Measurements from ENCODE around the gene NEDD4L.

NEDD4L gene

DNA sequence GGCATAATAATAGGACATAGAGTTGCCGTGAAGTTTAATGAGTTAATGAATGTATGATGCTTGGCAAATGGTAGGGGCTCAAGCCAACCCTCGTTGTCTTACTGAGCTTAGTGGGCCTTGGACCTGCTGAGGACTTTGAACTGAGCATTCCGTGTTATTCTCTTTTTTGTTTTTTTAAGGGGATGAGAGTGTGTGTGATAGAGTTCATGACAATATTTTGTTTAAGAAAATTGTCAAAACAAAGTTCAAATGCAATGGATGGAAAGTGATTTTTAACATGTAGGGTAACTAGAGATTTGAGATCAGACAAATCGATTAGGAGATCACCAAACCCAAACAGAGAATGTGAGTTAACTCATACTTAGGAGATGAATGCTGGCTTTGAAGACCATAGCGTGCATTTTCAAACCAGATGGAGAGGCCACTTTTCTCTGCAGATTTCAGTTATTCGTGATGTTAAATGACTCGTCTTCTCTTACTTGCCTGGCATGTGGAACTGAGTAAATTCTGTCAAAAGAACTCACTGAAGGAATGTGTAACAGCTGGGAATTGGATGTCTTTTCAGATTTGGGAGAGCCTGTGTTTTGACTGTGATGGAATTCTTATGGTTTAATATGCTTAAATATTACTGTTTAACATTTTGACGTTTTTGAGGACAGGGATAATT lies 88.7 kb downstream of the NEDD4L start:
- H3K9me3 ChIP-seq (ENCODE audit: insufficient read depth, low read depth, low read length): no peaks in the 10 kb centered on the region
- no CpG with 5 or more reads among the region's 8 CpGs for WGBS (ENCODE audit: extremely low coverage, insufficient coverage, insufficient read length)
- no peak overlapping the region for H2AFZ ChIP-seq (ENCODE audit: insufficient read depth, low read length, poor library complexity)
- no peak overlapping the region for H2BK120ac ChIP-seq (ENCODE audit: insufficient read depth, low read length, poor library complexity)
- H2BK12ac ChIP-seq (ENCODE audit: low read length): no peak overlapping the region
- peaks cover 2 to 4% of the 10 kb centered on the region in 2 experiments for H3K4me1 ChIP-seq (ENCODE audit: control insufficient read depth in 1 of 2, insufficient read depth in 2 of 2, low read length in 2 of 2)
- no peak overlapping the region for H4K8ac ChIP-seq (ENCODE audit: low read depth, low read length)
- H3K4me2 ChIP-seq (ENCODE audit: low read length): no peak overlapping the region
- no peak overlapping the region for H4K12ac ChIP-seq (ENCODE audit: low read depth, low read length)
- DNase-seq: no peak
- no peaks in the 10 kb centered on the region for H3K36me3 ChIP-seq (ENCODE audit: control insufficient read depth in 1 of 2, insufficient read depth in 2 of 2, low read length in 2 of 2)
- H3K14ac ChIP-seq (ENCODE audit: low read length): no peak overlapping the region
- no peak overlapping the region for H3K23ac ChIP-seq (ENCODE audit: low read length)
- H2AK5ac ChIP-seq (ENCODE audit: low read length): no peak overlapping the region
- no peaks in the 10 kb centered on the region for H3K79me2 ChIP-seq (ENCODE audit: control insufficient read depth, insufficient read depth, low read length, poor library complexity)
- no peak overlapping the region for H3K18ac ChIP-seq (ENCODE audit: low read length)
- no peak overlapping the region for H3K9ac ChIP-seq (ENCODE audit: low read length)
- no peak overlapping the region for H3K4ac ChIP-seq (ENCODE audit: low read depth, low read length)
- no peak overlapping the region for H3K27ac ChIP-seq (ENCODE audit: low read depth, low read length)
- H3K79me1 ChIP-seq (ENCODE audit: low read length): peaks cover 3% of the 10 kb centered on the region
- H3K4me3 ChIP-seq (ENCODE audit: low read depth, low read length): no peak overlapping the region
- no peak overlapping the region for H4K91ac ChIP-seq (ENCODE audit: low read depth, low read length)
- no peaks in the 10 kb centered on the region for H3K27me3 ChIP-seq (ENCODE audit: insufficient read depth, low read length)
- no peak overlapping the region for H2BK5ac ChIP-seq (ENCODE audit: low read depth, low read length, poor library complexity)

GRCh38 chr18:58135183-58135641 lies 91.2 kb downstream of the NEDD4L start:
- H2BK12ac ChIP-seq (ENCODE audit: low read length): no peak overlapping the region
- H3K79me2 ChIP-seq (ENCODE audit: control insufficient read depth, insufficient read depth, low read length, poor library complexity): no peaks in the 10 kb centered on the region
- no peaks in the 10 kb centered on the region for H3K36me3 ChIP-seq (ENCODE audit: control insufficient read depth in 1 of 2, insufficient read depth in 2 of 2, low read length in 2 of 2)
- no peak overlapping the region for H3K4me3 ChIP-seq (ENCODE audit: low read depth, low read length)
- no peak overlapping the region for H3K14ac ChIP-seq (ENCODE audit: low read length)
- no peak overlapping the region for H3K27ac ChIP-seq (ENCODE audit: low read depth, low read length)
- H3K4me2 ChIP-seq (ENCODE audit: low read length): no peak overlapping the region
- no peak overlapping the region for H3K18ac ChIP-seq (ENCODE audit: low read length)
- peaks cover 3% of the 10 kb centered on the region for H3K79me1 ChIP-seq (ENCODE audit: low read length)
- DNase-seq: no peak
- H4K12ac ChIP-seq (ENCODE audit: low read depth, low read length): no peak overlapping the region
- H2BK5ac ChIP-seq (ENCODE audit: low read depth, low read length, poor library complexity): no peak overlapping the region
- H2BK120ac ChIP-seq (ENCODE audit: insufficient read depth, low read length, poor library complexity): no peak overlapping the region
- no peak overlapping the region for H2AFZ ChIP-seq (ENCODE audit: insufficient read depth, low read length, poor library complexity)
- H3K23ac ChIP-seq (ENCODE audit: low read length): no peak overlapping the region
- WGBS (ENCODE audit: extremely low coverage, insufficient coverage, insufficient read length): 100% methylated on average over 1 of the region's 7 CpGs
- no peak overlapping the region for H4K91ac ChIP-seq (ENCODE audit: low read depth, low read length)
- no peaks in the 10 kb centered on the region for H3K27me3 ChIP-seq (ENCODE audit: insufficient read depth, low read length)
- H3K4me1 ChIP-seq (ENCODE audit: control insufficient read depth in 1 of 2, insufficient read depth in 2 of 2, low read length in 2 of 2): peaks cover 2 to 4% of the 10 kb centered on the region in 2 experiments
- no peak overlapping the region for H4K8ac ChIP-seq (ENCODE audit: low read depth, low read length)
- H3K9ac ChIP-seq (ENCODE audit: low read length): no peak overlapping the region
- no peaks in the 10 kb centered on the region for H3K9me3 ChIP-seq (ENCODE audit: insufficient read depth, low read depth, low read length)
- H3K4ac ChIP-seq (ENCODE audit: low read depth, low read length): no peak overlapping the region
- no peak overlapping the region for H2AK5ac ChIP-seq (ENCODE audit: low read length)

DNA sequence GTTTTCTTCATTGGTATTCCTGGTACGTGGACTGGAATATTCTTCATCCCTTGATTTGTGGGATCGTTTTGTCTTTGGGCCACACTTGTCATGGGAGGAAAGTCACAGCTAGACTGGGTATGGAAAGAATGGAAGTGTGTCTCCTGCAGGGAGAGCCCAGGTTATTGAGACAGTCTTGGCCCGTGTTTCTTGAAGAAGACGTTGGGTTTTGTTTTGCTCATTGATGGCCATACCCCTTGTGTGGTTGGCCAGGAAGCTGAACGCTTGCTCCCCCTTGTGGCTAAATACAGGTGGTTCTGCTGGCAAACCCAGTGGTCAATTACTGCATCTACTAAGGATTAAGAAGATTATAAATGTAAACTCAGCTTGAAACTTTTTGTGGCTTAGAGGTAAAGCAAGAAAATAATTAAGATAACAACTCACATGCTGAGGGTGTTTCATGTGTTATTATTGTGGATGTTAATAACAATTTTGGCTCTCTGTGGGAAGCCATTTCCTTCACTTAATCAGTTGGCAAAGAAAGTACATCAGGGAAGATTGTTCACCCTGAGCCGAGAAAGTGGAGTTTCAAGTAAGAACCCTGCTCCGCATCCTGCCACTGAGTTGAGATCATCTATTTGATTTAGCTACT lies 91.8 kb downstream of the NEDD4L start:
- Histone ChIP-seq H3K14ac (ENCODE audit: low read length) (no peak overlapping the region), H2AFZ (ENCODE audit: insufficient read depth, low read length, poor library complexity) (no peak overlapping the region), H3K79me1 (ENCODE audit: low read length) (peaks cover 3% of the 10 kb centered on the region), H2BK5ac (ENCODE audit: low read depth, low read length, poor library complexity) (no peak overlapping the region), H4K91ac (ENCODE audit: low read depth, low read length) (no peak overlapping the region), H3K18ac (ENCODE audit: low read length) (no peak overlapping the region), H2BK120ac (ENCODE audit: insufficient read depth, low read length, poor library complexity) (peak overlapping the region; percentile 2), H3K9me3 (ENCODE audit: insufficient read depth, low read depth, low read length) (no peaks in the 10 kb centered on the region), H3K4me2 (ENCODE audit: low read length) (no peak overlapping the region), H3K4me3 (ENCODE audit: low read depth, low read length) (no peak overlapping the region), H3K79me2 (ENCODE audit: control insufficient read depth, insufficient read depth, low read length, poor library complexity) (no peaks in the 10 kb centered on the region), H3K27me3 (ENCODE audit: insufficient read depth, low read length) (no peaks in the 10 kb centered on the region), H4K12ac (ENCODE audit: low read depth, low read length) (no peak overlapping the region), H3K4ac (ENCODE audit: low read depth, low read length) (no peak overlapping the region), H2BK12ac (ENCODE audit: low read length) (no peak overlapping the region), H3K27ac (ENCODE audit: low read depth, low read length) (no peak overlapping the region), H3K4me1 (ENCODE audit: control insufficient read depth in 1 of 2, insufficient read depth in 2 of 2, low read length in 2 of 2) (peaks cover 2 to 4% of the 10 kb centered on the region in 2 experiments), H3K23ac (ENCODE audit: low read length) (no peak overlapping the region), H3K9ac (ENCODE audit: low read length) (no peak overlapping the region), H4K8ac (ENCODE audit: low read depth, low read length) (no peak overlapping the region), H2AK5ac (ENCODE audit: low read length) (no peak overlapping the region), H3K36me3 (ENCODE audit: control insufficient read depth in 1 of 2, insufficient read depth in 2 of 2, low read length in 2 of 2) (no peaks in the 10 kb centered on the region)
- peak; percentile 49 to 83 for DNase-seq
- no CpG with 5 or more reads among the region's 7 CpGs for WGBS (ENCODE audit: extremely low coverage, insufficient coverage, insufficient read length)

DNA sequence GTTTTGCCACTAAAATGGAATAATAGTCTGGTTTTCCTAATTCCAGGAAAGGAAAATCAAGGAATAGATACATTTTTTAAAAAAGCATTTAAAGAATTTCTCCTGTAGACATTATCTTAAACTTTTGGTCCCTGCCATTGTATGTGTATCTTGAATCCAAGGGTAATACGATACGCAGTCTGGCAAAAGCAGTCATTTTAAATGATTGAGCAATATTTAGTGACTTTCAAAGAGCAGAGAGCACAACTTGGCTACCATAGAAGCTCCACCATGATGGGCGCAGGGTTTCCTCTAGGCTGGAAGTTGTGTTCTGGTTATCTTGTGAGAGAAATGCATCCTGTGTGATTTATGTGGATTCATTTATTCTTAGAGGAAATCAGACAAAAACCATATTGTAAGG lies 92.9 kb downstream of the NEDD4L start:
- H2BK120ac ChIP-seq (ENCODE audit: insufficient read depth, low read length, poor library complexity): no peak overlapping the region
- no peak overlapping the region for H2BK5ac ChIP-seq (ENCODE audit: low read depth, low read length, poor library complexity)
- H3K9me3 ChIP-seq (ENCODE audit: insufficient read depth, low read depth, low read length): no peaks in the 10 kb centered on the region
- H3K9ac ChIP-seq (ENCODE audit: low read length): no peak overlapping the region
- H2BK12ac ChIP-seq (ENCODE audit: low read length): no peak overlapping the region
- no peak overlapping the region for H4K91ac ChIP-seq (ENCODE audit: low read depth, low read length)
- H3K4me3 ChIP-seq (ENCODE audit: low read depth, low read length): no peak overlapping the region
- no CpG with 5 or more reads among the region's 3 CpGs for WGBS (ENCODE audit: extremely low coverage, insufficient coverage, insufficient read length)
- no peak overlapping the region for H2AFZ ChIP-seq (ENCODE audit: insufficient read depth, low read length, poor library complexity)
- no peak overlapping the region for H3K4ac ChIP-seq (ENCODE audit: low read depth, low read length)
- no peak overlapping the region for H2AK5ac ChIP-seq (ENCODE audit: low read length)
- H3K4me2 ChIP-seq (ENCODE audit: low read length): no peak overlapping the region
- H3K36me3 ChIP-seq (ENCODE audit: control insufficient read depth in 1 of 2, insufficient read depth in 2 of 2, low read length in 2 of 2): no peaks in the 10 kb centered on the region
- H4K12ac ChIP-seq (ENCODE audit: low read depth, low read length): no peak overlapping the region
- H3K14ac ChIP-seq (ENCODE audit: low read length): no peak overlapping the region
- H3K79me1 ChIP-seq (ENCODE audit: low read length): peaks cover 3% of the 10 kb centered on the region
- H3K4me1 ChIP-seq (ENCODE audit: control insufficient read depth in 1 of 2, insufficient read depth in 2 of 2, low read length in 2 of 2): peaks cover 2 to 4% of the 10 kb centered on the region in 2 experiments
- no peaks in the 10 kb centered on the region for H3K27me3 ChIP-seq (ENCODE audit: insufficient read depth, low read length)
- H3K18ac ChIP-seq (ENCODE audit: low read length): no peak overlapping the region
- H3K23ac ChIP-seq (ENCODE audit: low read length): no peak overlapping the region
- DNase-seq: peak in 1 of 2 donors; percentile 74
- H4K8ac ChIP-seq (ENCODE audit: low read depth, low read length): no peak overlapping the region
- peak overlapping the region; percentile 71 for H3K27ac ChIP-seq (ENCODE audit: low read depth, low read length)
- H3K79me2 ChIP-seq (ENCODE audit: control insufficient read depth, insufficient read depth, low read length, poor library complexity): peaks cover 2% of the 10 kb centered on the region

Data from trophoblast cell (in vitro differentiated cells and primary cell).